Activated naive CD4-positive, alpha-beta T cell treated with anti-CD3 and anti-CD28 coated beads for 36 hours (primary cell): ENCODE results near the gene PDE6A. TPM values are rescaled to one million over a fixed set of nuclear protein-coding genes. Genes with fewer than 3 reads are reported as not detected.
A peak's percentile ranks its signal among the peaks of the same experiment; 100 is the strongest.

Source experiments
- CTCF ChIA-PET: fragments of 350-600 bp; sonication (Branson Sonifier 250); formaldehyde crosslinking; loops from one replicate; lab custom pipeline; 2021; ENCODE audit warnings: antibody characterized with exemption; lab: Charles Lee
- DNase-seq: peaks from one replicate; pipeline ENCODE4 v3.0.0-alpha.2; 2020
- H3K27ac Mint-ChIP-seq: one replicate; pipeline ENCODE4 v1.8.0; 2021; ENCODE audit warnings: mild to moderate bottlenecking, mixed read lengths
- H3K27me3 Mint-ChIP-seq: one replicate; pipeline ENCODE4 v1.8.0; 2021; ENCODE audit warnings: low read depth, mixed read lengths
- H3K36me3 Mint-ChIP-seq: one replicate; pipeline ENCODE4 v1.8.0; 2021; ENCODE audit warnings: low read depth, mixed read lengths
- H3K4me1 Mint-ChIP-seq: one replicate; pipeline ENCODE4 v1.8.0; 2021; ENCODE audit warnings: low read depth, mixed read lengths
- H3K4me3 Mint-ChIP-seq: one replicate; pipeline ENCODE4 v1.8.0; 2021; ENCODE audit warnings: mild to moderate bottlenecking, moderate library complexity, mixed read lengths
- H3K9me3 Mint-ChIP-seq: one replicate; pipeline ENCODE4 v1.8.0; 2021; ENCODE audit warnings: mixed read lengths
- intact Hi-C: fragments of 100-400 bp; cut with micrococcal nuclease; formaldehyde crosslinking; loops from one replicate; pipeline ENCODE4 v1.15.1; 2023
- total RNA-seq, 2 experiments: library from RNA; stranded (reverse); gene quantifications; one replicate each; pipeline ENCODE4 v1.2.3, GENCODE V29; 2021

Gene PDE6A
- total RNA-seq = not detected

- no peaks in the 10 kb centered on the region for H3K9me3 Mint-ChIP-seq
- DNase-seq = no peak
- H3K4me1 Mint-ChIP-seq = peaks cover 6% of the 10 kb centered on the region
- intact Hi-C loops = no loop called here
- H3K4me3 Mint-ChIP-seq = no peak within 1 kb of the TSS
- CTCF ChIA-PET = interaction anchor here (0.6 kb wide), 1 partner anchor 17 kb away, joined by 5 read pairs; no protein-coding TSS in a partner anchor
- H3K36me3 Mint-ChIP-seq = no peaks in the 10 kb centered on the region
- no peak within 1 kb of the TSS for H3K27ac Mint-ChIP-seq
- H3K27me3 Mint-ChIP-seq = peaks cover 2% of the 10 kb centered on the region
Observed at GRCh38 chr5:149944666-149945065, at the start of gene PDE6A. Gene PDE6A (minus strand): TSS chr5:149944793. CDS start chr5:149944673, 120 bp downstream.

DNA sequence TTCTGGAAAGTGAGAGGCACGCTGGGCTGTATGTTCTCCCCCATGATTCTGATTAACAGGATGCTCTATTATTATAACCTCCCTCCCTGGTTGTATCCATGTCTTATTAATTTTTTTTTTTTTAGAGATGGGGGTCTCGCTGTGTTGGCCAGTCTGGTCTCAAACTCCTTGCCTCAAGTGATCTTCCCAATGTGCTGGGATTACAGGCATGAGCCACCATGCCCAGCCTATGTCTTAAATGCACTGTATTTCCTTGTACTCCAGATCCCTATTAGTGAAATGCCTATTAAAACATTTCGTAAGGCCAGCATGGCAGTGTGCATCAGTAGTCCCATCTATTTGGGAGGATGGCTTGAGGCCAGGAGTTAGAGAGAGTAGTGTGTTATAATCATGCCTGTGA is 48.9 kb upstream of the PDE6A start:
- Mint-ChIP-seq H3K27me3 (no peaks in the 10 kb centered on the region), H3K36me3 (peaks cover 3% of the 10 kb centered on the region), H3K27ac (no peak overlapping the region), H3K9me3 (no peaks in the 10 kb centered on the region), H3K4me3 (no peak overlapping the region), H3K4me1 (no peaks in the 10 kb centered on the region)
- no peak for DNase-seq
- intact Hi-C loops = no loop called here
- CTCF ChIA-PET = interaction anchor here (0.8 to 5.7 kb wide), 5 partner anchors 13 to 1654 kb away, joined by 3 to 84 read pairs (median 3); no protein-coding TSS in a partner anchor

- DNase-seq = peak; percentile 83
- H3K4me1 Mint-ChIP-seq = no peaks in the 10 kb centered on the region
- H3K27ac Mint-ChIP-seq = no peak overlapping the region
- no peaks in the 10 kb centered on the region for H3K9me3 Mint-ChIP-seq
- intact Hi-C loops = loop anchor here (1.0 kb wide), 4 partner anchors 31 to 354 kb away; no protein-coding TSS in a partner anchor
- CTCF ChIA-PET = interaction anchor here (0.7 to 5.7 kb wide), 34 partner anchors 8 to 358 kb away, joined by 3 to 84 read pairs (median 4); partner anchors contain the start of genes HMGXB3 and TIGD6
- no peak overlapping the region for H3K4me3 Mint-ChIP-seq
- peaks cover 3% of the 10 kb centered on the region for H3K36me3 Mint-ChIP-seq
- no peaks in the 10 kb centered on the region for H3K27me3 Mint-ChIP-seq
Observed at GRCh38 chr5:149990518-149991376, 46.2 kb upstream of the PDE6A start.

DNA sequence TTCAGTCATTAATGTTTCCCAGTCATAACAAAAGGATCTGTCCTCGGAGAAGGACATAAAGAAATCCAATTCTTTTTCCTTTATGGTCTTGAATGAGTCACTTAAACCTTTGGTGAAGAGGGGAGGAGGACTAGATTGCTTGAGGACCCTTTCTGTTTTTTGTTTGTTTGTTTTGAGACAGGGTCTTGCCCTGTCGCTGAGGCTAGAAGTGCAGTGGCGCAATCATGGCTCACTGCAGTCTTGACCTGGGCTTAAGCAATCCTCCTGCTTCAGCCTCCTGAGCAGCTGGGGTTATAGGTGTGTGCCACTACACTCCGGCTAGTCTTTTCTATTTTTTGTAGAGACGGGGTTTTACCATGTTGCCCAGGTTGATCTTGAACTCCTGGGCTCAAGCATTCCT is 43.5 kb upstream of the PDE6A start:
- CTCF ChIA-PET = no interaction called here
- Mint-ChIP-seq H3K27ac (no peak overlapping the region), H3K9me3 (no peaks in the 10 kb centered on the region), H3K27me3 (no peaks in the 10 kb centered on the region), H3K36me3 (no peaks in the 10 kb centered on the region), H3K4me1 (no peaks in the 10 kb centered on the region), H3K4me3 (no peak overlapping the region)
- DNase-seq = no peak
- intact Hi-C loops = no loop called here

GRCh38 chr5:149982505-149982904 is 37.9 kb upstream of the PDE6A start:
- intact Hi-C loops = no loop called here
- peaks cover 6% of the 10 kb centered on the region for H3K36me3 Mint-ChIP-seq

GRCh38 chr5:149981206-149981605 is 36.6 kb upstream of the PDE6A start:
- Mint-ChIP-seq H3K36me3 (peaks cover 6% of the 10 kb centered on the region), H3K27ac (no peak overlapping the region), H3K9me3 (no peaks in the 10 kb centered on the region), H3K4me1 (no peaks in the 10 kb centered on the region), H3K4me3 (no peak overlapping the region), H3K27me3 (no peaks in the 10 kb centered on the region)
- CTCF ChIA-PET = interaction anchor here (1.3 to 3.7 kb wide), 2 partner anchors 9 to 148 kb away, joined by 3 to 13 read pairs; no protein-coding TSS in a partner anchor
- DNase-seq = no peak
- intact Hi-C loops = no loop called here

More at GRCh38 chr5:149982505-149982904, 37.9 kb upstream of the PDE6A start:
- CTCF ChIA-PET = interaction anchor here (1.2 to 3.7 kb wide), 4 partner anchors 8 to 130 kb away, joined by 3 to 13 read pairs (median 4); no protein-coding TSS in a partner anchor
- Mint-ChIP-seq H3K4me1 (no peaks in the 10 kb centered on the region), H3K9me3 (no peaks in the 10 kb centered on the region), H3K27me3 (no peaks in the 10 kb centered on the region), H3K4me3 (no peak overlapping the region), H3K27ac (no peak overlapping the region)
- DNase-seq = no peak

GRCh38 chr5:149979896-149980295 is 35.3 kb upstream of the PDE6A start:
- intact Hi-C loops = no loop called here
- peaks cover 4% of the 10 kb centered on the region for H3K4me1 Mint-ChIP-seq
- no peaks in the 10 kb centered on the region for H3K27me3 Mint-ChIP-seq
- CTCF ChIA-PET = interaction anchor here (3.7 kb wide), 1 partner anchor 10 kb away, joined by 13 read pairs; no protein-coding TSS in a partner anchor
- H3K4me3 Mint-ChIP-seq = no peak overlapping the region
- H3K27ac Mint-ChIP-seq = no peak overlapping the region
- DNase-seq = no peak
- peaks cover 8% of the 10 kb centered on the region for H3K36me3 Mint-ChIP-seq
- no peaks in the 10 kb centered on the region for H3K9me3 Mint-ChIP-seq

DNA sequence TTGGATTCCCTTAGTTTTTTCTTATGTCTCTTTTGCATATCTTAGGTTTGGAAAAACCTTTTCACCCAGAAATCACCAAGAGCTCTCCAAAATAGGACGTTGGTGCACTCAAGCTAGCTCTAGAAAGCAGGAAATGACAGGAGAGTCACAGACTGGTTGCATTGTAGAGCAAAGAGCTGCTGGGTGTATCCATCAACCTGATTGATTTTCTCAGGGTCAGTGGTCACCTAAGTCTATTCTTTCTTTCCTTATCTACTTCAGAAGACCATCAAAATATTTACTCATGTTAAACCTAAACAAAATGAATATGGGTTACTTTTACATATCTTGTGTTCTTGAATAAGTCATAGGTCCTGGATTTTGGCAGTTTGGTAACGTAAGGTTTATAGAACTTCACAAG is 30.8 kb upstream of the PDE6A start:
- no peak for DNase-seq
- CTCF ChIA-PET = interaction anchor here (0.6 to 1.7 kb wide), 6 partner anchors 14 to 140 kb away, joined by 3 to 5 read pairs (median 4); no protein-coding TSS in a partner anchor
- no peak overlapping the region for H3K4me3 Mint-ChIP-seq

GRCh38 chr5:149969181-149969930 is 24.8 kb upstream of the PDE6A start:
- H3K36me3 Mint-ChIP-seq = peaks cover 2% of the 10 kb centered on the region
- H3K27ac Mint-ChIP-seq = no peak overlapping the region
- H3K9me3 Mint-ChIP-seq = no peaks in the 10 kb centered on the region
- no peaks in the 10 kb centered on the region for H3K4me1 Mint-ChIP-seq
- H3K4me3 Mint-ChIP-seq = no peak overlapping the region
- DNase-seq = no peak
- intact Hi-C loops = loop anchor here (10.0 kb wide), 2 partner anchors 525 to 625 kb away; partner anchors contain the start of gene GRPEL2
- no peaks in the 10 kb centered on the region for H3K27me3 Mint-ChIP-seq
- CTCF ChIA-PET = interaction anchor here (1.4 kb wide), 1 partner anchor 150 kb away, joined by 4 read pairs; no protein-coding TSS in a partner anchor

More for the DNA sequence above, 30.8 kb upstream of the PDE6A start:
- H3K9me3 Mint-ChIP-seq = no peaks in the 10 kb centered on the region
- H3K27ac Mint-ChIP-seq = no peak overlapping the region
- no peaks in the 10 kb centered on the region for H3K27me3 Mint-ChIP-seq
- H3K36me3 Mint-ChIP-seq = peaks cover 7% of the 10 kb centered on the region
- intact Hi-C loops = no loop called here
- H3K4me1 Mint-ChIP-seq = peaks cover 4% of the 10 kb centered on the region

DNA sequence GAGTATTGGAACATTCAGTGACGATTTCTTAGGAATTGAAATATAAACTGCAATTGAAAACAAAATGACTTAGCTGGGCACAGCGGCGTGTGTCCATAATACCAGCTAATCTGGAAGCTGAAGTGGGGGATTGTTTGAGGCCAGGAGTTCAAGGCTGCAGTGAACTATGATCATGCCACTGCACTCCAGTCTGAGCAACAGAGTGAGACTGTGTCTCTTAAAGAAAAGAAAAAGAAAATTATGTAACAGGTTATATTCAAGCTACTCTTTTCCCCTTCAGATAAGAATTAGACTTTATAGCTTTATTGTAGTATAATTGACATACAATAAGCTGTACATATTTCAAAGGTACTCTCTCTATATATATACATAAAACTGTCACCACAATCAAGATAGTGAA is 22.4 kb upstream of the PDE6A start:
- Mint-ChIP-seq H3K36me3 (peaks cover 2% of the 10 kb centered on the region), H3K9me3 (no peaks in the 10 kb centered on the region), H3K27ac (no peak overlapping the region), H3K4me1 (peaks cover 9% of the 10 kb centered on the region), H3K27me3 (no peaks in the 10 kb centered on the region), H3K4me3 (no peak overlapping the region)
- DNase-seq = no peak
- CTCF ChIA-PET = interaction anchor here (0.6 to 1.7 kb wide), 6 partner anchors 16 to 330 kb away, joined by 3 to 8 read pairs (median 3); no protein-coding TSS in a partner anchor
- intact Hi-C loops = loop anchor here (10.0 kb wide), 2 partner anchors 522 to 622 kb away; partner anchors contain the start of gene GRPEL2

GRCh38 chr5:149963729-149964128 is 19.1 kb upstream of the PDE6A start:
- DNase-seq = no peak
- H3K4me3 Mint-ChIP-seq = no peak overlapping the region
- CTCF ChIA-PET = interaction anchor here (0.6 to 1.0 kb wide), 3 partner anchors 27 to 803 kb away, joined by 3 to 4 read pairs (median 3); no protein-coding TSS in a partner anchor

More at GRCh38 chr5:149963729-149964128, 19.1 kb upstream of the PDE6A start:
- intact Hi-C loops = loop anchor here (10.0 kb wide), 2 partner anchors 519 to 619 kb away; partner anchors contain the start of gene GRPEL2
- Mint-ChIP-seq H3K4me1 (peaks cover 30% of the 10 kb centered on the region), H3K9me3 (no peaks in the 10 kb centered on the region), H3K27ac (no peak overlapping the region), H3K27me3 (no peaks in the 10 kb centered on the region), H3K36me3 (peaks cover 2% of the 10 kb centered on the region)
